Upper lobe of left lung (tissue), 4 donors: ENCODE results near the gene EFR3B.

Experiments used
- EP300 ChIP-seq, 4 donors: sonication (generic); formaldehyde crosslinking; IDR thresholded peaks; one replicate each; pipeline ENCODE4 v1.5.1; 2017; ENCODE audit warnings: antibody characterized with exemption in 4 of 4, control low read depth in 2 of 4
- POLR2A ChIP-seq, 4 donors: fragments of 450-650 bp; IDR thresholded peaks; one replicate each; pipeline ENCODE4 v1.5.1; 2016 to 2017; ENCODE audit warnings: antibody characterized with exemption in 4 of 4, mild to moderate bottlenecking in 2 of 4
- POLR2AphosphoS5 ChIP-seq, 2 donors: sonication (generic); formaldehyde crosslinking; IDR thresholded peaks; one replicate each; pipeline ENCODE4 v1.5.1; 2017; ENCODE audit warnings: antibody characterized with exemption in 2 of 2
- TF ChIP-seq, protein P1 (sequence below), 6 experiments: fragments of 450-650 bp in 4 of 6; fragments of 200-600 bp in 2 of 6; sonication (generic) in 2 of 6; IDR thresholded peaks; one replicate each; pipeline ENCODE4 v1.5.1; 2016 to 2019; ENCODE audit warnings: antibody characterized with exemption in 6 of 6

- TF ChIP-seq, protein P1, sequence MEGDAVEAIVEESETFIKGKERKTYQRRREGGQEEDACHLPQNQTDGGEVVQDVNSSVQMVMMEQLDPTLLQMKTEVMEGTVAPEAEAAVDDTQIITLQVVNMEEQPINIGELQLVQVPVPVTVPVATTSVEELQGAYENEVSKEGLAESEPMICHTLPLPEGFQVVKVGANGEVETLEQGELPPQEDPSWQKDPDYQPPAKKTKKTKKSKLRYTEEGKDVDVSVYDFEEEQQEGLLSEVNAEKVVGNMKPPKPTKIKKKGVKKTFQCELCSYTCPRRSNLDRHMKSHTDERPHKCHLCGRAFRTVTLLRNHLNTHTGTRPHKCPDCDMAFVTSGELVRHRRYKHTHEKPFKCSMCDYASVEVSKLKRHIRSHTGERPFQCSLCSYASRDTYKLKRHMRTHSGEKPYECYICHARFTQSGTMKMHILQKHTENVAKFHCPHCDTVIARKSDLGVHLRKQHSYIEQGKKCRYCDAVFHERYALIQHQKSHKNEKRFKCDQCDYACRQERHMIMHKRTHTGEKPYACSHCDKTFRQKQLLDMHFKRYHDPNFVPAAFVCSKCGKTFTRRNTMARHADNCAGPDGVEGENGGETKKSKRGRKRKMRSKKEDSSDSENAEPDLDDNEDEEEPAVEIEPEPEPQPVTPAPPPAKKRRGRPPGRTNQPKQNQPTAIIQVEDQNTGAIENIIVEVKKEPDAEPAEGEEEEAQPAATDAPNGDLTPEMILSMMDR (IDR thresholded peaks at IDR 0.05) = peak in 1 of 6 experiments; percentile 23
- TF ChIP-seq EP300 (IDR thresholded peaks at IDR 0.05) = no peak
- peak in 1 of 4 donors; percentile 71 for TF ChIP-seq POLR2A (IDR thresholded peaks at IDR 0.05)
- TF ChIP-seq POLR2AphosphoS5 (IDR thresholded peaks at IDR 0.05) = no peak
These were observed 119.3 kb downstream of the EFR3B start for GRCh38 chr2:25161055-25161781.
